ENCODE results near the gene RPS6KA1.
"Not testable (repeated sequence)": the region's sequence is repeated elsewhere in the genome, so short reads cannot be mapped to it uniquely, and the experiment has no call there.

The RPS6KA1 gene

GRCh38 chr1:26585471-26585870 lies 55.9 kb downstream of the RPS6KA1 start:
- Histone ChIP-seq H3K27me3 (ENCODE audit: control insufficient read depth, insufficient read depth, low read length) (no peaks in the 10 kb centered on the region), H3K27ac (ENCODE audit: low read depth, low read length) (no peak overlapping the region), H3K4me1 (ENCODE audit: control insufficient read depth, insufficient read depth, low read length) (no peaks in the 10 kb centered on the region), H3K36me3 (ENCODE audit: control insufficient read depth, insufficient read depth, low read length) (no peaks in the 10 kb centered on the region), H3K4me3 (ENCODE audit: low read length) (no peak overlapping the region), H3K9ac (ENCODE audit: low read length) (no peak overlapping the region)

GRCh38 chr1:26593385-26593784 lies 63.8 kb downstream of the RPS6KA1 start:
- Histone ChIP-seq H3K4me1 (ENCODE audit: control insufficient read depth, insufficient read depth, low read length) (no peaks in the 10 kb centered on the region), H3K36me3 (ENCODE audit: control insufficient read depth, insufficient read depth, low read length) (no peaks in the 10 kb centered on the region), H3K27me3 (ENCODE audit: control insufficient read depth, insufficient read depth, low read length) (no peaks in the 10 kb centered on the region), H3K4me3 (ENCODE audit: low read length) (no peak overlapping the region), H3K9ac (ENCODE audit: low read length) (no peak overlapping the region), H3K27ac (ENCODE audit: low read depth, low read length) (no peak overlapping the region)

DNA sequence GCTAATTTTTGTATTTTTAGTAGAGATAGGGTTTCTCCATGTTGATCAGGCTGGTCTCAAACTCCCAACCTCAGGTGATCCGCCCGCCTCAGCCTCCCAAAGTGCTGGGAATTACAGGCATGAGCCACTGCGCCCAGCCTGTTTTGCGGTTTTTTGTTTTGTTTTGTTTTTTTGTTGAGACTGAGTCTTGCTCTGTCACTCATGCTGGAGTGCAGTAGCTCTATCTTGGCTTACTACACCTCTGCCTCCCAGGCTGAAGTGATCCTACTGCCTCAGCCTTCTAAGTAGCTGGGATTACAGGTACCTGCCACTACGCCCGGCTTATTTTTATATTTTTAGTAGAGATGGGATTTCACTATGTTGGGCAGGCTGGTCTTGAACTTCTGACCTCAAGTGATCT lies 65.0 kb downstream of the RPS6KA1 start:
- H3K27ac ChIP-seq (ENCODE audit: low read depth, low read length); H3K4me3 ChIP-seq (ENCODE audit: low read length); H3K36me3 ChIP-seq (ENCODE audit: control insufficient read depth, insufficient read depth, low read length); H3K4me1 ChIP-seq (ENCODE audit: control insufficient read depth, insufficient read depth, low read length); H3K9ac ChIP-seq (ENCODE audit: low read length); H3K27me3 ChIP-seq (ENCODE audit: control insufficient read depth, insufficient read depth, low read length): not testable (repeated sequence)

GRCh38 chr1:26597629-26598039 lies 68.1 kb downstream of the RPS6KA1 start:
- Histone ChIP-seq H3K9ac (ENCODE audit: low read length) (no peak overlapping the region), H3K27ac (ENCODE audit: low read depth, low read length) (no peak overlapping the region), H3K36me3 (ENCODE audit: control insufficient read depth, insufficient read depth, low read length) (no peaks in the 10 kb centered on the region), H3K4me1 (ENCODE audit: control insufficient read depth, insufficient read depth, low read length) (no peaks in the 10 kb centered on the region), H3K4me3 (ENCODE audit: low read length) (no peak overlapping the region), H3K27me3 (ENCODE audit: control insufficient read depth, insufficient read depth, low read length) (no peaks in the 10 kb centered on the region)

GRCh38 chr1:26598890-26599289 lies 69.3 kb downstream of the RPS6KA1 start:
- H3K27me3 ChIP-seq (ENCODE audit: control insufficient read depth, insufficient read depth, low read length), result no peaks in the 10 kb centered on the region
- H3K4me3 ChIP-seq (ENCODE audit: low read length), result no peak overlapping the region
- no peaks in the 10 kb centered on the region for H3K36me3 ChIP-seq (ENCODE audit: control insufficient read depth, insufficient read depth, low read length)
- no peak overlapping the region for H3K9ac ChIP-seq (ENCODE audit: low read length)
- H3K27ac ChIP-seq (ENCODE audit: low read depth, low read length), result no peak overlapping the region
- H3K4me1 ChIP-seq (ENCODE audit: control insufficient read depth, insufficient read depth, low read length), result no peaks in the 10 kb centered on the region

DNA sequence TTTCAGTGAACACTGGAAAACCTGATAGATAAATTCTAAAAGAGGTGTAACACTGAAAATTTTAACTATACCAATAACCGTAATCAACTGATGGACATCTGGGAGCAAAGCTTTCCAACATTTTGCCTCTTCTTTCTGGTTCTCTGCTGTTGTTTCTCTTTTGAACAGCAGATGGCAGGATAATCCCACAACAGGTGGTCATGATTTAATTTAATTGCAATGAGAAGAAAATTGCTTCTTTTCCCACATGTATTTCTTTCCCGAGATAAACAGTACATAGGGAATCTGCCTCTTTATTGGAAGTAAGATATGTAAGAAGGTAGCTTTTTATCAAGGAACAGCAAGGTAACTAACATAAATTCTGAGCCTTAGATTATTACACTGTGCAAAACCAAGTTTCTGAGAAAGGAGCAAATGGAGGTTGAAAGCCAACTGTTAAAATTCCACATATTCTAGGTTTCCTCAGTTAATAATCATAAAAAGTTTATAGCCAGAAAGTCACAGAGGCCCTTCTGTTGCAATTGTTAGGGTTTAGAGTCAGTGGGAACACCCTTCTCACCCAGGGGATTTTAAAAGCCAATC lies 72.9 kb downstream of the RPS6KA1 start:
- Histone ChIP-seq H3K9ac (ENCODE audit: low read length) (no peak overlapping the region), H3K27me3 (ENCODE audit: control insufficient read depth, insufficient read depth, low read length) (no peaks in the 10 kb centered on the region), H3K36me3 (ENCODE audit: control insufficient read depth, insufficient read depth, low read length) (no peaks in the 10 kb centered on the region), H3K4me3 (ENCODE audit: low read length) (no peak overlapping the region), H3K4me1 (ENCODE audit: control insufficient read depth, insufficient read depth, low read length) (no peaks in the 10 kb centered on the region), H3K27ac (ENCODE audit: low read depth, low read length) (no peak overlapping the region)

- H3K4me1 ChIP-seq (ENCODE audit: control insufficient read depth, insufficient read depth, low read length), result no peaks in the 10 kb centered on the region
- no peaks in the 10 kb centered on the region for H3K27me3 ChIP-seq (ENCODE audit: control insufficient read depth, insufficient read depth, low read length)
- H3K27ac ChIP-seq (ENCODE audit: low read depth, low read length), result no peak overlapping the region
- H3K36me3 ChIP-seq (ENCODE audit: control insufficient read depth, insufficient read depth, low read length), result no peaks in the 10 kb centered on the region
- no peak overlapping the region for H3K4me3 ChIP-seq (ENCODE audit: low read length)
- H3K9ac ChIP-seq (ENCODE audit: low read length), result no peak overlapping the region
These were observed 74.3 kb downstream of the RPS6KA1 start for GRCh38 chr1:26603856-26604255.

- no peak overlapping the region for H3K27ac ChIP-seq (ENCODE audit: low read depth, low read length)
- no peaks in the 10 kb centered on the region for H3K36me3 ChIP-seq (ENCODE audit: control insufficient read depth, insufficient read depth, low read length)
- H3K4me1 ChIP-seq (ENCODE audit: control insufficient read depth, insufficient read depth, low read length), result no peaks in the 10 kb centered on the region
- no peak overlapping the region for H3K9ac ChIP-seq (ENCODE audit: low read length)
- no peak overlapping the region for H3K4me3 ChIP-seq (ENCODE audit: low read length)
- H3K27me3 ChIP-seq (ENCODE audit: control insufficient read depth, insufficient read depth, low read length), result no peaks in the 10 kb centered on the region
These were observed 77.6 kb downstream of the RPS6KA1 start for GRCh38 chr1:26607186-26607585.

DNA sequence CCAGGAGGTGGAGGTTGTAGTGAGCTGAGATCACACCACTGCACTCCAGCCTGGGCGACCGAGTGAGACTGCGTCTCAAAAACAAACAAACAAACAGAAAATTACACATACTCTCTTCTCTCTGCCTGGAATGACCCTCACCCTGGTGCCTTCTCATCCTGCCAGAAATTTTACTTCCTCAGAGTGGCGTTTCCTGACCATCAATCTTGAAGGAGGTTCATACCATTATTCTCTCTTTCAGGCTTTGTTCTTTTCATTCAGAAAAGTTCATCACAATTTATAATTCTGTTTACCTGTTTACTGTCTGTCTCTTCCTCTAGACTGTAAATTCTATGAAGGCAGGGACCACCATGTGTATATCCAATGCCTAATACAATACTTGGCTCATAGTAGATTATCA lies 79.3 kb downstream of the RPS6KA1 start:
- Histone ChIP-seq H3K9ac (ENCODE audit: low read length) (no peak overlapping the region), H3K27ac (ENCODE audit: low read depth, low read length) (no peak overlapping the region), H3K4me3 (ENCODE audit: low read length) (no peak overlapping the region), H3K27me3 (ENCODE audit: control insufficient read depth, insufficient read depth, low read length) (no peaks in the 10 kb centered on the region), H3K4me1 (ENCODE audit: control insufficient read depth, insufficient read depth, low read length) (no peaks in the 10 kb centered on the region), H3K36me3 (ENCODE audit: control insufficient read depth, insufficient read depth, low read length) (no peaks in the 10 kb centered on the region)

GRCh38 chr1:26610781-26611180 lies 81.2 kb downstream of the RPS6KA1 start:
- no peak overlapping the region for H3K27ac ChIP-seq (ENCODE audit: low read depth, low read length)
- no peaks in the 10 kb centered on the region for H3K4me1 ChIP-seq (ENCODE audit: control insufficient read depth, insufficient read depth, low read length)
- no peak overlapping the region for H3K9ac ChIP-seq (ENCODE audit: low read length)
- no peaks in the 10 kb centered on the region for H3K36me3 ChIP-seq (ENCODE audit: control insufficient read depth, insufficient read depth, low read length)
- H3K4me3 ChIP-seq (ENCODE audit: low read length), result no peak overlapping the region
- H3K27me3 ChIP-seq (ENCODE audit: control insufficient read depth, insufficient read depth, low read length), result no peaks in the 10 kb centered on the region

GRCh38 chr1:26612627-26613026 lies 83.1 kb downstream of the RPS6KA1 start:
- not testable (repeated sequence) for H3K9ac ChIP-seq (ENCODE audit: low read length); H3K27me3 ChIP-seq (ENCODE audit: control insufficient read depth, insufficient read depth, low read length); H3K36me3 ChIP-seq (ENCODE audit: control insufficient read depth, insufficient read depth, low read length); H3K4me3 ChIP-seq (ENCODE audit: low read length); H3K4me1 ChIP-seq (ENCODE audit: control insufficient read depth, insufficient read depth, low read length); H3K27ac ChIP-seq (ENCODE audit: low read depth, low read length)

DNA sequence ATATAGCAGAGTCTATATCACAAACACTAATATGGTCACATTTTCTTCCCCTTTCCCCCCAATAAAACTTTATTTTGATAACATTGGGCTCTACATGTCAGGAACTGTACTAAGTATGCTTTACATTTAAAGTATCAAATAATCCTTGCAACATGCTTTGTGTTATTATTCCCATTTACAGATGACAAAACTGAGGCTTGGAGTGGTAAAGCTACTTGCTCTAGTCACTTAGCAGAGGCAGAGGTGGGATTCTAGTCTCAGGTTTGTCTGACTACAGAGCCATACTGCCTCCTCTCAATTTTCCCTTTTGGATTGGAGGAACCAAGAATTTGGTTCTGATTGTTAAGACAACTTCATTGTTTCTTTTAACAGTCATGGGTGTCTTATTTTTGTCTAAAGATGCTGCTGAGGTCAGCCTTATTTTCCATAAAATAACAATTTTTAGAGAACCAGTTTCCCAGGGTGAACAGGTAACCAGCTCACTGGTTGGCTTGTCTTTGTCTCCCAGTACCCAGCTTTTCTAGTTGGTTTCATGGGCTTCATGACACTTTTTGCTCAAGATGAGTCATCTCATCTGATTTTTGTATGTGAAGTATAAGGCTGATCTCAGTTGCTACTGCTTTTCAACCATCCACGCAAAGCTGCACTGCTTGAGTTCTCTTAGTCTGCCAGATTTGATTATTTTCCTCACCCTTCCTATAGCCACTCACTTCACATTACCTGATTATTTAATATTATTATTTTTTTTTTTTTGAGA lies 85.3 kb downstream of the RPS6KA1 start:
- Histone ChIP-seq H3K9ac (ENCODE audit: low read length) (no peak overlapping the region), H3K27me3 (ENCODE audit: control insufficient read depth, insufficient read depth, low read length) (no peaks in the 10 kb centered on the region), H3K4me1 (ENCODE audit: control insufficient read depth, insufficient read depth, low read length) (no peaks in the 10 kb centered on the region), H3K4me3 (ENCODE audit: low read length) (no peak overlapping the region), H3K27ac (ENCODE audit: low read depth, low read length) (no peak overlapping the region), H3K36me3 (ENCODE audit: control insufficient read depth, insufficient read depth, low read length) (no peaks in the 10 kb centered on the region)

DNA sequence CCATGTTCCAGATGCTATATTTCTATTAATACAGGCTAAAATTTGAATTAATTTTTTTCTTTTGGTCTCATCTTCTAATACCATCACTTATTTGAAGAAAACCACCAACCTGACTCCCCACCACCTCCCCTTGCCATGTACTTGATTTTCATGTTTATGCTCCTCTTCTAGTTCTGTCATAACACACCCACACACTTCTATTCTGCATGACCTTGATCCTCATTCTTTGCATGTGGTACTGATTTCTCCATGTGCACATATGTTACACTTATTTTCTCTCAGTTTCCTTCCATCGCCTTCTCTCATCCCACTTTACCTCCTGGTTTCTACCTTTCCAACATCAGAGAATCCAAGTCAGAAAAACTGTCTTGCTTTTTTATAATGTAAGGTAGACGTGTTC lies 87.3 kb downstream of the RPS6KA1 start:
- Histone ChIP-seq H3K27ac (ENCODE audit: low read depth, low read length) (no peak overlapping the region), H3K36me3 (ENCODE audit: control insufficient read depth, insufficient read depth, low read length) (no peaks in the 10 kb centered on the region), H3K4me1 (ENCODE audit: control insufficient read depth, insufficient read depth, low read length) (no peaks in the 10 kb centered on the region), H3K9ac (ENCODE audit: low read length) (no peak overlapping the region), H3K27me3 (ENCODE audit: control insufficient read depth, insufficient read depth, low read length) (no peaks in the 10 kb centered on the region), H3K4me3 (ENCODE audit: low read length) (no peak overlapping the region)

Data from rectal smooth muscle tissue (tissue), 1 donor.